Skeletal muscle cell (primary cell): ENCODE measurements around the gene BIN1.

Experiments
- DNase-seq: peaks from one replicate; pipeline ENCODE4 v3.0.0-alpha.2; 2010; ENCODE audit warnings: low read depth
- H3K4me3 ChIP-seq: 2 replicates; pipeline ENCODE4 v1.5.1; 2011; ENCODE audit warnings: low read depth, mild to moderate bottlenecking, control low read depth, low read length, moderate library complexity

BIN1 gene

GRCh38 chr2:127094509-127095366, 12.2 kb downstream of the BIN1 start:
- no peak overlapping the region for H3K4me3 ChIP-seq
- no peak for DNase-seq

- H3K4me3 ChIP-seq, result no peak overlapping the region
- DNase-seq, result no peak
Observed at GRCh38 chr2:127093648-127094210, 13.2 kb downstream of the BIN1 start.

GRCh38 chr2:127092901-127093516, 13.9 kb downstream of the BIN1 start:
- DNase-seq, result no peak

GRCh38 chr2:127092306-127092705, 14.6 kb downstream of the BIN1 start:
- H3K4me3 ChIP-seq, result no peak overlapping the region
- DNase-seq, result no peak

More at GRCh38 chr2:127092901-127093516, 13.9 kb downstream of the BIN1 start:
- H3K4me3 ChIP-seq, result no peak overlapping the region

- DNase-seq, result no peak
- no peak overlapping the region for H3K4me3 ChIP-seq
Observed at GRCh38 chr2:127091886-127092285, 15.1 kb downstream of the BIN1 start.

- no peak for DNase-seq
Observed at GRCh38 chr2:127091148-127091547, 15.8 kb downstream of the BIN1 start.

GRCh38 chr2:127090281-127091120, 16.5 kb downstream of the BIN1 start:
- DNase-seq, result no peak
- H3K4me3 ChIP-seq, result no peak overlapping the region

More at GRCh38 chr2:127091148-127091547, 15.8 kb downstream of the BIN1 start:
- H3K4me3 ChIP-seq, result no peak overlapping the region

- H3K4me3 ChIP-seq, result no peak overlapping the region
Observed at GRCh38 chr2:127089478-127090235, 17.3 kb downstream of the BIN1 start.

GRCh38 chr2:127088706-127089105, 18.2 kb downstream of the BIN1 start:
- H3K4me3 ChIP-seq, result no peak overlapping the region
- no peak for DNase-seq

More at GRCh38 chr2:127089478-127090235, 17.3 kb downstream of the BIN1 start:
- no peak for DNase-seq

- no peak overlapping the region for H3K4me3 ChIP-seq
- no peak for DNase-seq
Observed at GRCh38 chr2:127087791-127088495, 19.0 kb downstream of the BIN1 start.

GRCh38 chr2:127086990-127087790, 19.8 kb downstream of the BIN1 start:
- peak; percentile 89 for DNase-seq
- peak overlapping the region; percentile 37 for H3K4me3 ChIP-seq

GRCh38 chr2:127085317-127085681, 21.7 kb downstream of the BIN1 start:
- no peak overlapping the region for H3K4me3 ChIP-seq
- DNase-seq, result no peak

- DNase-seq, result no peak
- H3K4me3 ChIP-seq, result peak overlapping the region; percentile 9
Observed at GRCh38 chr2:127084611-127085316, 22.2 kb downstream of the BIN1 start.

- DNase-seq, result peak; percentile 98
- H3K4me3 ChIP-seq, result peak overlapping the region; percentile 9
Observed at GRCh38 chr2:127083819-127084503, 23.0 kb downstream of the BIN1 start.

GRCh38 chr2:127082974-127083373, 24.0 kb downstream of the BIN1 start:
- no peak for DNase-seq
- H3K4me3 ChIP-seq, result no peak overlapping the region

GRCh38 chr2:127081826-127082633, 24.9 kb downstream of the BIN1 start:
- H3K4me3 ChIP-seq, result no peak overlapping the region
- no peak for DNase-seq
